NOMO-1 treated with DMSO at 0.1 percent for 48 hours (cell line): ENCODE measurements around the gene EPS8.
A peak's percentile ranks its signal among the peaks of the same experiment; 100 is the strongest.

ENCODE experiments used
- DNase-seq: peaks from one replicate; lab custom pipeline; 2025; ENCODE audit not compliant: unreplicated experiment; lab: John Stamatoyannopoulos, UW

EPS8 gene

GRCh38 chr12:15720295-15720694 is 68.9 kb downstream of the EPS8 start:
- DNase-seq: no peak

DNA sequence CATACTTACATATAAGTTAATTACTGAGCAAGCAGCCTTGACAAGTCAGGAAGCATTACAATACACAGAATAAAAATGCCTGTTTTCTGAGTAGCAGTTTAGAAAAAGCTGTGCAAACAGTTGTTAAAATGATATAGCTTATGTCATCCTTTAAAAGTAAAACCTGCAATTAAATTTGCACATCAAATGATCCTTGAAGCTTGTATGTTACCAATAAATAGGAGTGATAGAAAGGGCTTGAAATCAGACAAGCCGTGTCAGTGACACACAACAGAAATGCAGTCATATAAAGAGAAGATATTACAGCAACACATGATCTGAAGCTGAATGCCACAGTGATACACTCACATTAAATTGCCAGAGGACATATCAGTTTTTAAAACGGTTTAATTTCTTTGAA is 70.0 kb downstream of the EPS8 start:
- no peak for DNase-seq

DNA sequence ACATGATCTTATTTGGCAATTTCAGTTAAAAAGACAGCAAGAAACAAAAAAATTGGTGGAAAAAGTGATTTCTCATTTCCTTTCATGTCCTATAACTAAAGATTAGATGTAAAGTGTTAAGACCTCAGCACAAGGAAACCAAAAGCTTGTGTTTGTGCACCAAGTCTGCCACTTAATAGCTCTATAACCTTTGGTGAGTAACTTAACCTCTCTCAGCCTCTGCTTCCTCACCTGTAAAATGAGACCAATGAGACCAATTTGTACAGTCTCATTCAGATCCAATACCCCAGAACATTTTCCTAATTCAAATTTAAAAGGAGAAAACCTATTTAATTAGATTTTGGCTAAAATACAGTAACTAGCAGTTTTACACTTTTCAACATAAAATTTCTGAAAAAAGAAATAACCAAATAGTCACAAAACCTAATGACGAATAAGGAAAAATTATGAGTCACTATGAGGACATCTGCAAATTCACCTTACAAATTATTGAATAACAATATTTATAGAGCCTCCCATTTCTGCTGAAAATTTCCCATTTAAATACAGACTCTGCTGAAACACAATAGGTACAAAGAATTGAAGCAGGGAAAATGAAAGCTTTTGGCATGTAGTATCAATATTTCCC is 71.1 kb downstream of the EPS8 start:
- DNase-seq: no peak

- DNase-seq: peak; percentile 27
Measured at GRCh38 chr12:15716581-15716980, 72.6 kb downstream of the EPS8 start.

DNA sequence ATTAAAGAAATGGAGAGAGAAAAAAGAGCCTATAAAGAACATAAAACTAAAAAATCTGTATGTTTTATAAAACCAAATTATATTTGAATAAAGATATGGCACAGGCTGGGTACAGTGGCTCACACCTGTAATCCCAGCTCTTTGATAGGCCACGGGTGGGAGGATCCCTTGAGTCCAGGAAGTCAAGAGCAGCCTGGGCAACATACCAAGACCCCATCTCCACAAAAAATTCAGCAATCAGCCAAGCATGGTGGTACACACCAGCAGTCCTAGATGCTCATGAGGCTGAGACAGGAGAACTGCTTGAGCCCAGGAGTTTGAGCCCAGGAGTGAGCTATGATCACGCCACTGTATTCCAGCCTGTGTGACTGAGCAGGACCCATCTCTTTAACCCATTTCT is 74.9 kb downstream of the EPS8 start:
- DNase-seq: no peak

DNA sequence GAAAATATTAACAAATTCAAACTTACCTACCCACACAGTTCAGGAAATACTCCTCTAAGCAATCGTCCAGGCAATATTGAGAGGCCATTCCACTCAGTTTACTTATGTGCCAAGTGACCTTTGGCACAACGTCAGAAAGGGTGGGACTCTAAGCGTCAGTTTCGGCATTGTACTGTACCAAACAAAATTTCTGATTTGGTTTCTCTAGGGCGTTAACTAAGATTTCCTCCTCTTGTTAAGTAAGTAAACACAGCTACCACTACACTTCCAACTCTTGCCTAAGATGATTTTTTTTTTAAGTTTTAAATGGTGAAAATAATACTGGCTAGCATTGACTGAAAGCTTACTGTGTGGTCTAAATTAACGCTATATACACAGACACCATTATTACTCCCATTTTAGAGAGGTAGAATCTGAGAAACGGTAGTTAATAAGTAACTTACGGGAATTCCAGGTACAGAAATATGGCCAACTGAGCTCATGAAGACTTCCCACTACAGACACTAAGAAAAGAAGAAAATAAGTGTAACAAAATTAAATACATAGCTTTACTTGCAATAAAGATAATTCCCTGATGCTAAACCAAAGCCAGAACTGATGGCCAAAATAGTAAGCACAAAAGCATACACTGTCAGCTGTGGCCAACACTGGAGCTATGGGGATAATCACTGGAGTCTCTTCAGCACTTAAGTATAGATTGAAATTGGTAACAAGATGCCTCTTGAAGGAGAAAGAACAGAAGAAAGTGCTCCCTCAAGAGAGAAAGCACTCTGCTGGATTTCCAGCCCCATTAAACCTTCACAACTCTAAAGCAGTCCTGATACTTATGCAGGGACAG is 76.1 kb downstream of the EPS8 start:
- no peak for DNase-seq

DNA sequence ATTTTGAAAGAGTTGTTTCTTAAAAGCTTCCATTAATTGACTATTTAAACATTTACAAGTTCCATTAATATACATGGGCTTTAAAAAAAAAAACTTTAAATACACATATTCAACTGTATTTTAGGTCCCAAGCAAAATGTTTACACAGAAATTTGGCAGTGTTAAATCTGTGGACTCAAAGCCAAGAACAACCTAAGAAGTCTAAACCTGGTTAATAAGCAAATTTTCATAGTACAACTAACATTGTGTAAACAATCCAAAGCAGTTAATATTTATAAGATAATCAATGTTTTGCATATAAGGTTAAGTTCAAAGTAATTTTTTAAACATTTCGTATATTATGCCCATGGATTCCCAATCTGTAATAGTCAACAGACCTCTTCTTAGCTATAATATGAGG is 77.0 kb downstream of the EPS8 start:
- no peak for DNase-seq

DNA sequence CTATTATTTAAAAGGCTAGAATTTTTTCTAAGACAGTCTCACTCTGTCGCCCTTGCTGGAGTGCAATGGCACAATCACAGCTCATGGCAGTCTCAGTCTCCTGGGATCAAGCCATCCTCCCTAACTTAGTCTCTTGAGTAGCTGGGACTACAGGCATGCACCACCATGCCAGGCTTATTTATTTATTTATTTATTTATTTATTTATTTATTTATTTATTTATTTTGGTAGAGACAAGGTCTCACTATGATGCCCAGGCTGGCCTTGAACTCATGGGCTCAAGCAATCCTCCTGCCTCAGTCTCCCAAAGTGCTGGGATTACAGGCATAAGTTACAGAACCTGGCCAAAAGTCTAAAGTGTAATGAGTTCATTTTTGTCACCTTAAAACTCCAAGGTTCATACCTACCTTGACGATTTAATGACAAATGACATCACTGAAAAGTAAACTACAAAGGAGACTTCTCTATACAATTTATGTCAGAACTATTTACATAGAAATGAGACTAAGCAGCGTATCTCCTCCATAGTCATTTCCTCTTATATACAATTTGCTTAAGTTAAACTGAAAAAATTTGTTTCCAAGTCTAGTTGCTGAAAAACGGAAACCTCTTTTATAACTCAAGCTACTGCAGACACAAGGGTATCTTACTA is 78.2 kb downstream of the EPS8 start:
- DNase-seq: no peak

DNA sequence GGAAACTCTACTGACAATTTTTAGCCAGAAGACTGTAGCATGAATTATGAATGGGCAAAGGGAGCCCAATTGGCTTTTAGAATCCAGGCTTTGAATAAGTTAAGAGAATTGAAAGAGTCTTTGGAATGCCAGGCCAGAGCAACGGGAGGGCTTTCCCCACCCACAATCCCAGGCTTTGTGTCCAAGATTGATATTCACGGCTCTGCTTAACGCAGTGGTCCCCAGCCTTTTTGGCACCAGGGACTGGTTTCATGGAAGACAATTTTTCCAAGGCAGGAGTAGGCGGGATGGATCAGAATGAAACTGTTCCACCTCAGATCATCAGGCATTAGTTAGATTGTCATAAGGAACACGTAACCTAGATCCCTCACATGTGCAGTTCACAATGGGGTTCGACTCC is 79.6 kb downstream of the EPS8 start:
- DNase-seq: no peak

DNA sequence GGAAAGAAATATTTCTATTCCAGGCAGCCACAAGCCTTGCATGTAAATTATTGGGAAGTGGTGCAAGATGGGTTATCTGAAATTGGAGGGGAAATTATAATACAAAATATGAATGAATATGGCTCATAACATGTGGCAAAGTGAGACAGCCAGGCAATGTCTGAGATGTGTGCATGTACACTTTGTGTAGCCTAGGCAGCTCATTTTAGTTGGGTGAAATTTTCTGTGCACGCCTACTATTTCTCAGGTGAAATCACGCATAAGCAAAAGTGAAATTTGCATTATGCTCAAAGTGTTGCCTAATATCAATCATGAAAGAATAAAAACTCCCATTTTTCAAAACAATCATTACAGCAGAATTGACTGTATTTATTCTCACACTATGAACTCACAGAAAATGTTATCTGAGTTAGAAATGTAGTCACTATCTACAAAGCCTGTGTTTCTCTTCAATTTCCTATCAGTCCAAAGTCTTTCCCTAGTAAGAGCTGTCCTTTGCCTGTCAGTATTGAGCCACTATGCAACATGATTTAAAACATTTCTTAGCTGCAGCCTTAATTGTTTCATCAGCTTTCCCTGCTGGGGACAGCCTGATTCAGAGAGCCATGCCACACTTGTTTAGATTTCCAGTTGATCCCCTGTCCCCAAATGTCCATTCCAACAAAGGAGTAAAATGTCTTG is 80.7 kb downstream of the EPS8 start:
- no peak for DNase-seq

- DNase-seq: peak; percentile 57
Measured at GRCh38 chr12:15707516-15708199, 81.5 kb downstream of the EPS8 start.

DNA sequence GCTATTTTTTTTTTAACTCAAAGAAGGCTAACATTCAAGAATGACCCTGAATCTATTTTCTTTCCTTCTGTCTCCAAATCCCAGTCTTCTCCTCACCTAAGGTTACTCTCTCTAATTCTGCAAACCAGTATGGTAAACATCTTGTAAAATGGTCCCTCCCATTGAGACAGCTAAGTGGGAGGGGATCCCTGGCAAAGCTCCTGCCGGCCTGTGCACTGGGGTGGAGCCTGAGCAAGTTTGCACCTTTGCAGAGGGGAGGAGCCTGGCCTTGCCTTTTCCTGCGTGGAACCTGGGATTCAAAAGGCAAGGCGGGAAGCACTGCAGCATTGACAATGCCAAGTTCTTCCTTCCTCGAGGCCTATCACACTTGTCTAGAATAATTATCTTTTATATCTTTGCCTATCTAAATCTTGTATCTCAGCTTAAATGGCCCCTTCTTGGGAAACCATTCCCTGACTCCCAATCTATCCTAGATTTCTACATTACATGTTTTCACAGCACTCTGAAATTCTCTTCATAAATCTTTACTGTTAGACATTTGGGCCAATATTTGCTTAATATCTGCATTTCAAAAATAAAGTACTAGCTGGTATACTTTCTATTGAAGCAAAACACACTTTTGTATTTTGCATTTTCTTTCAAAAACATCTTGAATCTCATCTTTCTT is 83.0 kb downstream of the EPS8 start:
- DNase-seq: no peak

GRCh38 chr12:15705606-15706005 is 83.6 kb downstream of the EPS8 start:
- no peak for DNase-seq

- DNase-seq: no peak
Measured at GRCh38 chr12:15702276-15702675, 86.9 kb downstream of the EPS8 start.

DNA sequence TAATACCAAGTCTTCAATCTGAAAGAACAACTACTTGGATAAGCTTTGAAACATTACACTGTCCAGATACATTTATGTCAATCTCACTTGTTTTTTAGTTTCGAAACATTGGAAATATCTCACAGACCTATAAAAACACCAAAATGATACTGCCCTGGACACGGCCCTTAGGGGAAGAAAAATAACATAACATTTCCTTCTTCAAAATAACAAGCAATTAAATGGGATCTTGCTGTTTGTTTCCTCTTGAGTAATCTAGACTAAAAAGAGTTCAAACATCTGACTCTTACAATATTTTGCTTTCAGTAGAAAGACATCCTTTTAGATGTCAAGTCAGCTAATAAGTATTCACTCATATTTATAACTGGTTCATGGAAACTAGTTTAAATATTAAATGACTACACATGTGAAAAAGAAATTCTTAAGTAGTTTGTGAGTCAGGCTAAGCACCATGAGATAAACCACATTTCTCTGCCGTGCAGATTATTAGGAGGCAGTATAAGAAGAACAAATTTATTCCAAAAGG is 87.5 kb downstream of the EPS8 start:
- peak; percentile 33 for DNase-seq

DNA sequence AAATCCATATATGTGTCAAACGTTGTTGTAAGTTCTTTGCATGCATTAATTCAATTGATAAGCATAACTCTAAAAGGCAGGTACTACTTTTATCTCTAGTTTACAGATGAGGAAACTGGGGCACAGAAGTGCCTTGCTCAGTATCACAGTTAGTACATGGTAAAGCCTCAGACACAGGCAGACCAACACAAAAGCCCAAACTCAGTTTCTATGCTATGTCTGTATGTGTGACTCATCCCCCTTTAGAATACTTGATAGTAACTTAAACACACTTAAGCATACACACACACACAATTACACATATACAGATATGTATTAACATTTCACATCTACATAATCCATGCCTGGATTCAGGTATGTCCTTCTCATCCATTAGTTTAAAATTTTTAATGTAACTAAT is 88.0 kb downstream of the EPS8 start:
- no peak for DNase-seq

DNA sequence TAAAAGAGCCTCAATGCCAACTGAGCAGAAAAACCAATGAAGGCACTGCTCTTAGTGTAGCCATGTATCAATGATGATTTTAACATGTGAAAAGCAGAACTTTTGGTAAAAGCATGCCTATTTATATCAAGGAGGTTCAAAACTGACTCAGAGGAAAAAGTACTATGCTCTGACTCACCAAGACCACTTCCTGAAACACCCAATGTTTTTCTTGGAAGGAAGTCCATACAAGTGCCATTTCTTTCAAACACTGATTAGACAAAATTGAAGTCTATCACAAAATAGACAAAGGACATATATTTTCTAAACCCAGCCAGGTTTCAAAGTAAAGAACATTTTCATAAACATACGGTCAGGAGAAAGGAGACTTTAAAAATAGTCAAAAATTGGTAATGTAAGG is 88.6 kb downstream of the EPS8 start:
- DNase-seq: peak; percentile 94

DNA sequence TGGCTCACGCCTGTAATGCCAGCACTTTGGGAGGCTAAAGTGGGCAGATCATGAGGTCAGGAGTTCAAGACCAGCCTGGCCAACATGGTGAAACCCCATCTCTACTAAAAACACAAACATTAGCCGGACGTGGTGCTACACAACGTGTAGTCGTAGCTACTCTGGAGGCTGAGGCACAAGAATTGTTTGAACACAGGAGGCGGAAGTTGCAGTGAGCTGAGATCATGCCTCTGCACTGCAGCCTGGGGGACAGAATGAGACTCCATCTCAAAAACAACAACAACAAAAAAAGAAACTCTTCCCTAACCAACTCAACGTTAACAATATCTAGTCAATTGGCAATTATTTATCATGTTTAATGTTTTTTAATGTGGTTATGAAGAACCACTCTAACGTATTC is 89.3 kb downstream of the EPS8 start:
- no peak for DNase-seq

DNA sequence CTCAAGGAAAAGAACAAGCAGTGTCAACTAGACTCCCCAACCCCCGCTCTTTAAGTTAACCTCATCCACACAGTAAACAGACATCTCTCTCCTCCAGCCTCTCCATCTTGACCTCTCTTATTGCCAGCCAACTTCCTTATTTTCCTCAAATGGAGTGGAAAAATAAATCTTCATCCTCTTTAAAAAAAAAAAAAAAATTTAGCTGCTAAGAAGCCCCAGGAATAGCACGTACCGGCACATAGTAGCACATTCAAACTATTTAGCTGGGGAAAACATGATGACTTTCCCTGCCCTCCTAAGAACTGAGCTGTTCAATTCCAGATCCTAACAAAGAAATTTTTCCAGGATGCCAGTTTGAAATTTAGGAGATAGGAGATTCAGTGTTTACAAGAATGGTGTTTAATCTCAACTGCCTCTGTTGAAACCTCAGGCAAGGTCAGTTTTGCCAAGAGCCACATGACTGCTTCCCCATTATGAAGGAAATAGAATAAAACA is 90.8 kb downstream of the EPS8 start:
- peak; percentile 6 for DNase-seq

DNA sequence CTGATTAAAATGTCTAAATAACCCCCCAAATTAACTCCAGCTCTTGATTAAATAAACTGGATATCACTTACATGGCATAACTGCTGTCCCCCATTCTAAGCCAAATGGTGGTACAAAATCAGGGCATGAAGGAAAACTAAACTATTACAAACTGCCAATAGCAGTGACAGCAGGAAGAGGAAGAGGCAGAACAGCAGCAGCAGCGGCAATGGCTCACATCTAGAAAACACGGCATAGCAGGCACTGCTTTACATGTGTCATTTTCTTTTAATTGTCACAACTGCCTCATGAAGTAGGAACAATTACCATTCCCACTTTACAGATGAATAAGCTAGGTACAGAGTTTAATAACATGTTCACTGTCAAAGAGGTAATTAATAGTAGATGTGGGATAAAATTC is 92.0 kb downstream of the EPS8 start:
- no peak for DNase-seq
